HFF-Myc (cell line): Measurements from ENCODE around the gene MARVELD2.
"Not testable (repeated sequence)": the region's sequence is repeated elsewhere in the genome, so short reads cannot be mapped to it uniquely, and the experiment has no call there.

Source experiments
- DNase-seq: peaks from one replicate; pipeline ENCODE4 v3.0.0-alpha.2; 2011; ENCODE audit warnings: low read depth; ENCODE audit errors: extremely low read depth
- H3K4me3 ChIP-seq: replicated peaks from 2 replicates; pipeline ENCODE4 v1.5.1; 2011; ENCODE audit warnings: low read depth, mild to moderate bottlenecking, control low read depth, low read length
- TF ChIP-seq, protein P1 (sequence below): IDR thresholded peaks from 2 replicates; pipeline ENCODE4 v1.5.1; 2012; ENCODE audit warnings: mild to moderate bottlenecking, low read depth, low read length, control low read depth; ENCODE audit errors: missing control alignments

MARVELD2 gene

GRCh38 chr5:69431424-69432303 is 16.7 kb downstream of the MARVELD2 start:
- no peak overlapping the region for H3K4me3 ChIP-seq
- TF ChIP-seq, protein P1, sequence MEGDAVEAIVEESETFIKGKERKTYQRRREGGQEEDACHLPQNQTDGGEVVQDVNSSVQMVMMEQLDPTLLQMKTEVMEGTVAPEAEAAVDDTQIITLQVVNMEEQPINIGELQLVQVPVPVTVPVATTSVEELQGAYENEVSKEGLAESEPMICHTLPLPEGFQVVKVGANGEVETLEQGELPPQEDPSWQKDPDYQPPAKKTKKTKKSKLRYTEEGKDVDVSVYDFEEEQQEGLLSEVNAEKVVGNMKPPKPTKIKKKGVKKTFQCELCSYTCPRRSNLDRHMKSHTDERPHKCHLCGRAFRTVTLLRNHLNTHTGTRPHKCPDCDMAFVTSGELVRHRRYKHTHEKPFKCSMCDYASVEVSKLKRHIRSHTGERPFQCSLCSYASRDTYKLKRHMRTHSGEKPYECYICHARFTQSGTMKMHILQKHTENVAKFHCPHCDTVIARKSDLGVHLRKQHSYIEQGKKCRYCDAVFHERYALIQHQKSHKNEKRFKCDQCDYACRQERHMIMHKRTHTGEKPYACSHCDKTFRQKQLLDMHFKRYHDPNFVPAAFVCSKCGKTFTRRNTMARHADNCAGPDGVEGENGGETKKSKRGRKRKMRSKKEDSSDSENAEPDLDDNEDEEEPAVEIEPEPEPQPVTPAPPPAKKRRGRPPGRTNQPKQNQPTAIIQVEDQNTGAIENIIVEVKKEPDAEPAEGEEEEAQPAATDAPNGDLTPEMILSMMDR = no peak
- DNase-seq = no peak

GRCh38 chr5:69432412-69433206 is 17.7 kb downstream of the MARVELD2 start:
- TF ChIP-seq, protein P1 = no peak
- no peak overlapping the region for H3K4me3 ChIP-seq

GRCh38 chr5:69435276-69435884 is 20.5 kb downstream of the MARVELD2 start:
- not testable (repeated sequence) for H3K4me3 ChIP-seq, DNase-seq

More at GRCh38 chr5:69432412-69433206, 17.7 kb downstream of the MARVELD2 start:
- DNase-seq = no peak

DNA sequence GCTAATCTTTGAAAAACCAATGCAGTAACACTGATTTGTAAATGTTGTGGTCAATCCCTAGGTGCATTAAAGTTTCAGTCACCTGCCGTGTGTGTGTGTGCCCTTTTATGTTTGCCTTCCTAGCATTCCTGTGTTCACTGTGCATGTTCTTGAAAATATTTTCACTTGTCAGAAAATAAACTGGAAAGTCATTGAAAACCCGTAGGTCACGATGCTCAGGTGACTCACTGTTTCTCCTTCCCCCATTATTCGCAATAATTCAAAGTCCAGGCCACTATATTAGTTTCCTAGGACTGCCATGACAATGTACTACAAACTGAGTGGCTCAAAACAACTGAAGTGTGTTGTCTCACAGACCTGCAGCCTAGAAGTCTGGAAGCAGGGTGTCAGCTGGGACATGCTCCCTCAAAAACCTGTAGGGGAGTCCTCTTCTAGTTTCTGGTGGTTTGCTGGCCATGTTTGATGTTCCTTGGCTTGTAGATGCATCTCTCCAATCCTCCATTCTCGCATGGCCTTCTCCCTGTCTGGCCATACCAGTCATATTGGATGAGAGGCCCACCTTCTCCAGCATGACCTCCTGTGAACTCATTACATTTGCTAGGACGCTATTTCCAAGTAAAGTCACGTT is 29.3 kb downstream of the MARVELD2 start:
- no peak for DNase-seq
- H3K4me3 ChIP-seq = no peak overlapping the region
- TF ChIP-seq, protein P1 = no peak

DNA sequence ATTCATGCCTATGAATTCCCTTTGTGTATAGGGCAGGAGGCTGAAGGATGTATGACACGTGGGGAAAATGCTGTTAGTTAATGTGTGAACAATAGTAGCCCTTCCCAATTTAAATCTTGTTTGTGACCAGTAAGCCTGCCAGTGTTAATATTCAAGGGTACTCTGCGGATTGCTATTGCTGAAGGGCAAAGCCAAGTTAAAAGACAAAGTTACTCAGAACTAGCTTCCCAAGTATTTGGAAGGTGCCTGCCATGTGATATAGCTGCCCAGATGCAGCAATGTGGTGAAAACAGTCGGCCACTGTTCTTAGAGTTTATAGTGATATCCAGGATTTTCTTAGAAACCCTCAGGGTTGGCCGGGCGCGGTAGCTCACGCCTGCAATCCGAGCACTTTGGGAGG is 34.6 kb downstream of the MARVELD2 start:
- no peak overlapping the region for H3K4me3 ChIP-seq
- TF ChIP-seq, protein P1 = no peak
- no peak for DNase-seq

GRCh38 chr5:69450116-69450515 is 35.2 kb downstream of the MARVELD2 start:
- H3K4me3 ChIP-seq = no peak overlapping the region
- DNase-seq = peak; percentile 71
- TF ChIP-seq, protein P1 = no peak

GRCh38 chr5:69450527-69450926 is 35.6 kb downstream of the MARVELD2 start:
- not testable (repeated sequence) for DNase-seq, H3K4me3 ChIP-seq
